ENCODE results near the gene TNFRSF19.

DNA sequence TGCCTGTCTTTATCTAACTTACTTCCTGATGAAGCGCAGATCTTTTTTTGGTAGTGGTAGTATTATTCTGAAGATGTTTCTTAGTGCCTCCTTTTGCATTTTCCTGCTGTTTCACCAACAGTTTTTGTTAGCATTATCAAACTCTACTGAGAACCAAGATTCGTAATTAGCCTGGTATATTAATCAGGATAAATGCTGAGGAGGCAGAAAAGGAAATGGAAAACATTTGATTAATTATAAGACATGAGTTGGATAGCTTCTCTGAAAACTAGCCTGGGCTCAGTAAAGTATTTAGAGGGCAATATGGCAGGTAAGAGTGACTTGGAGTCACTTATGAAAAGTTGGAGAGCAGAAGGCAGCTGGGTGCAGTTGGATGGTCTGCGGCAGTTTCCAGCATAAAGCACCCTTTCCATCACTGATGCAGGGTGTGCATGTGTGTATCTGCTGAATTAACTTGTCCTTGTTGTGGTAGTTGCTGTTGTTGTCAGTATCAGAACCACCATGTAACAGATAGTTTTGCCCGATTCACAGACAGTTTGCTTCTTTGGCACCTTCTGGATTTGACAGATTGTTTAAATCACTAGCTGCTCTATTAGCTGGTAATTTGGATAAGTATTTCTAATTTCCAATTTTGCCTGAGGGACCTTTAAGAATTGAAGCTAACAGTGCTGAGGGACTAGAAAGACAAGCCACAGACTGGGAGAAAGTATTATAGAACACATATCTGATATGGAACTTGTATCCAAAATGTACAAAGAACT lies 6.9 kb upstream of the TNFRSF19 start:
- TF ChIP-seq, protein P1, sequence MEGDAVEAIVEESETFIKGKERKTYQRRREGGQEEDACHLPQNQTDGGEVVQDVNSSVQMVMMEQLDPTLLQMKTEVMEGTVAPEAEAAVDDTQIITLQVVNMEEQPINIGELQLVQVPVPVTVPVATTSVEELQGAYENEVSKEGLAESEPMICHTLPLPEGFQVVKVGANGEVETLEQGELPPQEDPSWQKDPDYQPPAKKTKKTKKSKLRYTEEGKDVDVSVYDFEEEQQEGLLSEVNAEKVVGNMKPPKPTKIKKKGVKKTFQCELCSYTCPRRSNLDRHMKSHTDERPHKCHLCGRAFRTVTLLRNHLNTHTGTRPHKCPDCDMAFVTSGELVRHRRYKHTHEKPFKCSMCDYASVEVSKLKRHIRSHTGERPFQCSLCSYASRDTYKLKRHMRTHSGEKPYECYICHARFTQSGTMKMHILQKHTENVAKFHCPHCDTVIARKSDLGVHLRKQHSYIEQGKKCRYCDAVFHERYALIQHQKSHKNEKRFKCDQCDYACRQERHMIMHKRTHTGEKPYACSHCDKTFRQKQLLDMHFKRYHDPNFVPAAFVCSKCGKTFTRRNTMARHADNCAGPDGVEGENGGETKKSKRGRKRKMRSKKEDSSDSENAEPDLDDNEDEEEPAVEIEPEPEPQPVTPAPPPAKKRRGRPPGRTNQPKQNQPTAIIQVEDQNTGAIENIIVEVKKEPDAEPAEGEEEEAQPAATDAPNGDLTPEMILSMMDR (IDR thresholded peaks at IDR 0.05; ENCODE audit: insufficient read depth, low read length): no peak
- TF ChIP-seq POLR2AphosphoS5 (IDR thresholded peaks at IDR 0.05; ENCODE audit: low read depth): no peak
